GM18517 (cell line): ENCODE results near the gene RLN3.

Experiments used
- ATAC-seq: cut with Tn5 transposase; IDR thresholded peaks from one replicate; pipeline ENCODE4 v1.9.1; 2021; ENCODE audit warnings: mild to moderate bottlenecking, moderate library complexity; ENCODE audit not compliant: unreplicated experiment

The RLN3 gene

DNA sequence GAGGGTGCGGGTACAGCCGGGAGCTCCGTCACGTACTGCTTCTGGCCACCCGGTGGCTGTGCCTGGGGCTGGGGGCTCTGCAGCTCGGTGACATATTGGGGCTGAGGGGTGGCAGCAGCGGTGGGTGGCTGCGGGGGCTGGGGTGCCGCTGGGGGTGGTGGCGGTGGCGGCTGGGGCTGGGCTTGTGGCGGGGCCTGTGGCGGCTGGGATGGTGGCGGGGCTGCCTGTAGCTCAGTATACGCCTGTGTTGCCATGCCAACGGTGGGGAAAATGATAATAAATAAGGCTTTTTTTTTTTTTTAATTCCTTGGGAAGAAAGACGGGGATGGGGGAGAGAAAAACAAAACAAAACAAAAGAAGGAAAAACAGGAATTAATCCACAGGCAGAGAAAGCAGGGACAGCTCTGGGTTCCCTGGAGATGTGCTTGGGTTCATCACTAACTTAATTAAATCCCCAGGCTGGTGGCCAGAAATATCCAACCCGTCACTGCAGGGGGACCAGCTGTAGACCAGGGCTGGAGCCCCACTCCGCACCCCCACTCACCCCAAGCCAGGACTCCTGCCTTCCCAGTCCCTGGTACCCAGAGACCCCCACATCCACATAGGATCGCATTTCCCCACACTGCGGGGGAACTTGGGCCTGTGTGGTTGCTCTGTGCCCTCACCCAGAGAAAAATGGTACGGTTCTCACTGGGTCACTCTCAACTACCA is 34.2 kb upstream of the RLN3 start:
- no peak for ATAC-seq

DNA sequence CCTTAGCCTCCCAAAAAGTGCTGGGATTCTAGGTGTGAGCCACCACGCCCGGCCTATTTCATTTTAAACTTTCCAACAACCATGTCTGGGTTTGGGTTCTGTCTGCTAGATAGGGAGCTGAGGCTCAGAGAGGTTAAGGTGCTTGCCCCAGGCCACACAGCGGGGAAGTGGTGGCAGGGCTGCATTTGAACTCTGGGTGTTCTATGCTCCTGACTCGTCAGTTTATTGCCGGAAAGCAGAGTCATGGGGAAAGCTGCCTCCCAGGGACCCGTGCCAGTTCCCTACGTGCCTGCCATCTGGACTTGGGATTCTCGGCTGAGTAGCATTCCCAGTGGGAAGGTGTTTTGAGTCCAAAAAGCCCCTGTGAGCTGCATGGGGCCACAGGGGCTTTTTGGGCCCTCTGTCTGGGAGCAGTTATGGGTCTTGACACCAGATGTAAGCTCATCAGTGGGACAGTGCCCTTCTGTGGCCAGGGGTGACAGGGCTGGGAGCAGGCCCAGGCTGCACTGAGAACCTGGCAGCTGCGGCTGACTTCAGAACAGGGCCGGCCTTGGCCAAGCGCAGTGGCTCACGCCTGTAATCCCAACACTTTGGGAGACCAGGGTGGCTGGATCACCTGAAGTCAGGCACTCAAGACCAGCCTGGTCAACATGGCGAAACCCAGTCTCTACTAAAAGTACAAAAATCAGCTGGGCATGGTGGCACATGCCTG is 32.8 kb upstream of the RLN3 start:
- ATAC-seq = no peak

DNA sequence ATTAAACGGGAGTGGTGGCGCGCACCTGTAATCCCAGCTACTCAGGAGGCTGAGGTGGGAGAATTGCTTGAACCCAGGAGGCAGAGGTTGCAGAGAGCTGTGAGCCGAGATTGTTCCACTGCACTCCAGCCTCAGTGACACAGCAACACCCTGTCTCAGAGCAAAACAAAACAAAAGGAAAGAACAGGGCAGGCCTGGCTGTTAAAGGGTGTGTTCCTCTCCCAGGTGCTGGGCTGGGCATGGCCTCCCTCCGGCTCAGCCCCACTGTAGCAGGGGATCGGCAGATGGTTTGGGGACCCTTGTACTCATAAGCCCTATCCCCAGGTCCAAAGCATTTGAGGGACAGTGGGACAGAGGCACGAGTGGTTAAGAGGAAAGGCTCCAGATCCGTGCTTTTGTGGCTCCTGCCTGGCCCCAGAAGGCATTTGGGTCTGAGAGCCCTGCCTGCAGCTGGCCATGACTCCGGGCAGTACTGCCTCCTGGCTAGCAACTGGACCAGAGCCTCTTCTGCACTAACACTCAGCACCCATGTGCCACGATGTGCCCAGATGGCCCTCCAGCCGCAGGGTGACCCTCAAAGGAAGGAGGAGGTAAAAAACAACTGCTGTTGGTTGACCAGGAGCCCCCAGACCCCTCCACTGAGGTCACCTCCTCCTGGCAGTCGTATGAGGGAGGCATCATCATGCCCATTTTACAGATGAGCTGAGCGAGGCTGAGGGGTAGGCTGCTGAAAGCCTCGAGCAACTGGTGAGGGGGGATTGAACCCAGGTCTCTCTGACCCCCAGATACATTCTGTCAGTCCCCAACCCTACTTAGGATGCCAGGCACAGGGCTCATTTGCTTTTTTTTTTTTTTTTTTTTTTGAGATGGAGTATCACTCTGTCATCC is 31.8 kb upstream of the RLN3 start:
- no peak for ATAC-seq

GRCh38 chr19:13996928-13997630 is 30.9 kb upstream of the RLN3 start:
- ATAC-seq = no peak

DNA sequence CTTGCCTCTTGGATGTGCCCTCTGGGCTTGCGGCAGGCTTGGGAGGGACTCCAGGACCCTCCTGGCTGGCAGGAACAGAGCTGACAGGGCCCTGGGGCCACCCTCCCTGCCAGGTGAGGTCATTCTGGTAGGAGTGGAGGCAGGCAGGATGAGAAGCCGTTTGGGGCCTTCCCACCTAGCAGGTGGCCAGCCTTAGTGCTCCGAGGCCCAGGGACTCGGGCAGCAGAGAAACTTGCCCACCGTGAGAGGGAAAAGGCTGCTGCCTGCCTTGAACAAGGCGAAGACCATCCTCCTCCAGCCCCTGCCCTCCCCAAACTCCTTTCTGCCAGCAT is 30.4 kb upstream of the RLN3 start:
- ATAC-seq = no peak

GRCh38 chr19:13998426-13998825 is 29.5 kb upstream of the RLN3 start:
- ATAC-seq = no peak

DNA sequence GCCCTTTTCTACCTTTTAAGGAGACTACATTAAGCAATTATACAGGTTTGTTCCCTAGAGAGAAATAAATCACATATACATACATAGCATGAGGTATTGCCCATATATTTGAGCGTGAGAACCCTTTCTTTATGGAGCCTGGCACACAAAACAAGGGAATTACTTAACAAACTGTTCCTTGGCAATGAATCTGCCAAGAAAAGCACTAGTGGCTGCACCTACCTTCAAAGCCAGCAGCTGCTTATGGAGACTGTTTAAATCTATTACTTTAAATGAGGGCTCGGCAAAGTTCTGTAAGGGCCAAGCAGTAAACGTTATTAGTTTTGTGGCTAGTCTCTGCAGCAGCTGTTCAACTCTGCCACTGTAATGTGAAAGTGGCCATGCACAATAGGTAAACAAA is 28.9 kb upstream of the RLN3 start:
- no peak for ATAC-seq

- no peak for ATAC-seq
These were observed 27.1 kb upstream of the RLN3 start for GRCh38 chr19:14000691-14001375.

DNA sequence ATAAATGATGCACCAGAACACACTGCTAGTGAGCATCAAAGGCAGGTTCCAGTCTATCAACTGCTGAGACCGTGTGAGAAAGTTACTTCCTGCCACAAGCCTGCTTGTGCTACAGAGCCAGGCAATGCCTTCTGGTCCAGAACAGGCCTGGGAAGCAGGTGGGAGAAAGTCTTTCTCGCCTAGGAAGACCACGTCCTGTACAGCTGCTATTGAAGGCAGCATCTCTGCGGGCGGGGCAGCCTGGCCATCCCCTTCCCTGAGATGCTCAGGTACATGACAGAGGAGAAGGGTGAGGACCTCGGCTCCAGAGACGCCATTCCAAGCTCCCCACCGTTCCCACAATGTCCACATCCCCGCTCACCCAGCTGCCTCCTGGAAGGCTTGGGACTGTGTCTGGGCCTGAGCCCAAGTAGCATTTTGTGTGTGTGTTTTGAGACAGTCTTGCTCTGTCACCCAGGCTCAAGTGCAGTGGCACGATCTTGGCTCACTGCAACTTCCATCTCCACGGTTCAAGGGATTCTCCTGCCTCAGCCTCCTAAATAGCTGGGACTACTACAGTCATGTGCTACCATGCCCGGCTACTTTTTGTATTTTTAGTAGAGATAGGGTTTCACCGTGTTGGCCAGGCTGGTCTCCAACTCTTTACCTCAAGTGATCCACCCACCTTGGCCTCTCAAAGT is 25.2 kb upstream of the RLN3 start:
- ATAC-seq = no peak

DNA sequence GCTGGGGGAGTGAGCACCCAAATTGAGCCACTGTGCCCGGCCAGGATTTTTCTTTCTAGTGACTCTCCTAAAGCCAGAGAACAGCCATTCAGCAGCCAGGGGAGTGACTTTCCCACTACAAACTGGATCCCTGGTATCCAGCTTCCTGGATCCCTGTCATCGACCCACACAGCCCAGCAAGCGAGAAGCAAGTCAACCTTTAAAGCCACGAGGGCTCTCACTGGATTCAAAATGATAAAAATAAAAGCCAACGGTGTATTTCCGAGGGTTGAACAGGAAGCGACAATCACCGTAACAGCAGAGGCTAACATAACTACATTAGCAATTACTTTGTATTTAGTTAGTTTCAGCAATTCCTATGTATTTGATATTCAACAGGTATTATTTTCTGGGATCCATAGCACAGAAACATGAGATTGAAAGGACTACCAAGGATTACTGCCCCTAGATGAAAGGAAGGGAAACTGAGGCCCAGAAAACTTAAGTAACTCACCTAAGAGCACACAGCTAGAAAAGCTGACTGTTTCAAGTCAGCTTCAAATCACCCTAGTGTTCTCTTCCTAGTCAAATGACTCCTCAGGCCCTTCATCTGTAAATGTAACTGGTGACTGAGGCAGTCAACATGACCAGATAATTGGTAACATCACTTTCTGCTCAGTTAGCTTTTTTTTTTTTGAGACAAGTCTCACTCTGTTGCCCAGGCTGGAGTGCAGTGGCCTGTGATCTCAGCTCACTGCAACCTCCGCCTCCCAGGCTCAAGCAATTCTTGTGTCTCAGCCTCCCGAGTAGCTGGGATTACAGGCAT is 24.5 kb upstream of the RLN3 start:
- no peak for ATAC-seq

- ATAC-seq = no peak
These were observed 23.2 kb upstream of the RLN3 start for GRCh38 chr19:14004619-14005348.

DNA sequence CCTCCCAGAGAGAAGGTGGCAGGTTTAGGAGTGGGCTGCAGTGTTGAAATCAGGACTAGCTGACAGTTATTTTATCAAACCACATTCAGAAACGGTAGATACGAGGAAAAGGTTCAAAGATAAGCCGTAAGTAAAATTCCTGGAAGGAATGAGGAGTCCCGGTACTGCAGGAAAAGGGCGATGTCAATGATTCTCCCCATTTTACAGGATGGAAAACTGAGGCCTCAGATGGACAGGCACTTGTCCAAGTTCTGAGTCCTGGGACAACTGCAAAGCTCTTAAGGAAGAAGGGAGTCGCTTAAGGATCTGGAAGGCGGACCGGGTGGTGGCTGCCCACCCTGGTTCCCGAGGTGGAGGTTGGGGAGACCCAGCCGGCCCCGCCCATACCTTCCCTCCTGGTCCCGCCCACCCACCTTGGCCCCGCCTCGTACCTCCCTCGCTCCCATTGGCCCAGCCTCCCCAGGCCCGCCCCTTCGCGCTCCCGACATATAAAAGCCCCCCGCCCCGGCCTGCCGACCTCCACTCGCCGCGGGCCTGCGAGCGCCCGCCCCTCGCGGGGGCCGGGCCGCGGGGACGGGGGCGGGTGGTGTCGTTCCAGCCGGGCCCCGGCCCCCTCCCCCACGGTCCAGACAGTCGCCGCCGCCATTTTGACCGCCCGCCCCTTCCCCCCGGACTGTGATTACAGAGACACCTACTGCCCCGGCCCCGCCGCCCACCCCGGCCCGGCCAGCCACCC is 22.4 kb upstream of the RLN3 start:
- no peak for ATAC-seq

GRCh38 chr19:14006085-14006765 is 21.7 kb upstream of the RLN3 start, which contains the start of gene RFX1:
Gene RFX1, minus strand, starts transcription at chr19:14006320. Its CDS starts 12,477 bp downstream, at chr19:13993843.
- ATAC-seq = peak; percentile 78

DNA sequence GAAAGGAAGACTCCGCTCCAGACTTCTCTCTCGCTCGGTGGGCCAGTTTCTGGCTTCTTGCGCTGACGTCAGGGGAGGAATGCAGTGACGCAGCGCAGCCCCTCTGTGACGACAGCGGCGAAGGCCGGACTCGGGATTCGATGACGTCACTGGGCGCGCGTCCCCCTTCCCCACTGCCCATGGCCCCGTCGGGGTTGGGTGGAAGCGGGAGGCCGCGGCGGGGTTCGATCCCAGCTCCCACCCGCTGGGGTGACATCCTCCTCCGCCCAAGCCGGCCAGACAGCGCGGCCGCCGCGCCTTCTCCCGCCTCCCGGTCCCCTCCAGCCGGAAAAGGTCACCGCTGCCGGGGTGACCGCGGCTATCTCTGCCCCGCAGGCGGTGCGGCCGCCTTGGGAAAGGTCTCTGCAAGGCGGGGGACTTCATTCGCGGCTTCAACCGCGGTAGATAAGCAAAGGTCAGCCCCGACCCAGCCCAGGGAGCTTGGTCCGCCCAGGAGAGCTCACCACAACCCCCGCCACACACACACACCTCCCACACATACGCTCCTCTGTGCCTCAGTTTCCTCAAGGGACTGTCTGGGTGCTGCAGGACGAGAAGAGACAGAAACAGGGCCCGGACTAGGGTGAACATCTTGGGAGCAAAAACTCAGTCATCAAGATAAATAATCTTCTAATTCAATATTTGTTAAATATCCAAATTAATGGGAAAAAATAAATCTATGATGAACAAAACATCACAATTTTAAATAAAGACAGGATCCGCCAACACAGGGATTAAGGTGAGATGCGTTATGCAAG is 21.0 kb upstream of the RLN3 start:
- ATAC-seq = peak; percentile 38

GRCh38 chr19:14012378-14012915 is 15.5 kb upstream of the RLN3 start:
- no peak for ATAC-seq

DNA sequence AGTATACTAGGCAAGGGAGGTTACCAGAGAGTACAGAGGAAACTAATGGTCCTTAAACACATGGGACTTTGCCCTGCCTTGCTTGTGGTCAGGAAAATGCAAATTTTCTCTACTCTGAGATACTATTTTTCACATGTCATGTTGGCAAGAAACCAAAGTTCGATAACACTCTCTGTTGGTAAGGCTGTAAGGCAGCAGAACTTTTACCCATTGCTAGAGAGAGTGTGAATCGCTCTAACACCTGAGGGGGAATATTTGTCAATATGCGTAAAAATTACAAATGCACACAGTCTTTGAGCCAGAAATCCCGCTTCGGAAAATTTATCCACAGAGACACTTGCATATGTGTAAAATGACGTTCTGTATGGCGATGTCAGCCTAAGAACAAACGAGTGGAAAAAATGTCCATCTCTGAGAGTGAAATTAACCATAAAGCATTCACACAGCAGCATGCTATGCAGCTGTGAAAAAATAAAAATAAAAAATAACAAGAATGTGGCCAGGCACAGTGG is 12.4 kb upstream of the RLN3 start:
- peak; percentile 86 for ATAC-seq
